HEK293 (cell line): ENCODE results near the gene DNAH5.
A peak's percentile ranks its signal among the peaks of the same experiment; 100 is the strongest.

Source experiments
- CTCF ChIA-PET: fragments of 350-600 bp; formaldehyde crosslinking; extraction: SDS; loops from one replicate; lab custom pipeline; 2021; ENCODE audit warnings: antibody characterized with exemption; lab: Yijun Ruan, JAX
- POLR2A ChIA-PET: fragments of 300-600 bp; formaldehyde crosslinking; extraction: SDS; loops from one replicate; lab custom pipeline; 2020; ENCODE audit warnings: antibody characterized with exemption, inconsistent platforms; lab: Yijun Ruan, JAX
- H3K27ac ChIP-seq: fragments of 200-500 bp; sonication (Bioruptor generic); 2 replicates; pipeline ENCODE4 v1.5.1; 2014; ENCODE audit warnings: low read depth, low read length, control low read depth, inconsistent platforms; ENCODE audit errors: extremely low read depth
- H3K36me3 ChIP-seq, 2 experiments: fragments of 200-500 bp in 1 of 2; sonication (Bioruptor generic) in 1 of 2; 1 replicate in 1 of 2; 2 replicates in 1 of 2; pipeline ENCODE4 v1.5.1; 2014 to 2017; ENCODE audit warnings: inconsistent platforms in 2 of 2, low read length in 2 of 2; ENCODE audit not compliant: control insufficient read depth in 2 of 2, insufficient read depth in 1 of 2
- H3K4me1 ChIP-seq: fragments of 200-500 bp; sonication (Bioruptor generic); 2 replicates; pipeline ENCODE4 v1.5.1; 2014; ENCODE audit warnings: mild to moderate bottlenecking, low read length, inconsistent platforms; ENCODE audit not compliant: control insufficient read depth, insufficient read depth
- H3K4me3 ChIP-seq: 2 replicates; pipeline ENCODE4 v1.5.1; 2011; ENCODE audit warnings: low read depth, mild to moderate bottlenecking, control low read depth, low read length, moderate library complexity
- H3K9me3 ChIP-seq: fragments of 200-500 bp; sonication (Bioruptor generic); 2 replicates; pipeline ENCODE4 v1.5.1; 2014; ENCODE audit warnings: low read depth, low read length, inconsistent platforms; ENCODE audit not compliant: control insufficient read depth, insufficient read depth
- FEZF1 ChIP-seq: fragments of 450-650 bp; formaldehyde crosslinking; IDR thresholded peaks from 2 replicates; pipeline ENCODE4 v1.5.1; 2016; ENCODE audit warnings: missing biosample characterization, missing genetic modification characterization
- KLF1 ChIP-seq: fragments of 450-650 bp; formaldehyde crosslinking; IDR thresholded peaks from 2 replicates; pipeline ENCODE4 v1.5.1; 2016; ENCODE audit warnings: missing biosample characterization, missing genetic modification characterization
- KLF17 ChIP-seq: fragments of 450-650 bp; formaldehyde crosslinking; IDR thresholded peaks from 2 replicates; pipeline ENCODE4 v1.5.1; 2016; ENCODE audit warnings: missing biosample characterization, missing genetic modification characterization
- OVOL3 ChIP-seq: fragments of 450-650 bp; formaldehyde crosslinking; IDR thresholded peaks from 2 replicates; pipeline ENCODE4 v1.5.1; 2016; ENCODE audit warnings: missing biosample characterization, missing genetic modification characterization
- PBX3 ChIP-seq: sonication (generic); formaldehyde crosslinking; IDR thresholded peaks from 2 replicates; pipeline ENCODE4 v1.8.1; 2022; ENCODE audit warnings: mild to moderate bottlenecking, moderate library complexity, missing genetic modification reagents
- SCRT1 ChIP-seq: fragments of 450-650 bp; formaldehyde crosslinking; IDR thresholded peaks from 2 replicates; pipeline ENCODE4 v1.5.1; 2016; ENCODE audit warnings: missing biosample characterization, missing genetic modification characterization, borderline replicate concordance
- TCF7L2 ChIP-seq: IDR thresholded peaks from 2 replicates; pipeline ENCODE4 v1.6.1; 2011; ENCODE audit warnings: low read depth, mild to moderate bottlenecking, inconsistent platforms, low read length, moderate library complexity, borderline replicate concordance
- YY2 ChIP-seq: fragments of 450-650 bp; formaldehyde crosslinking; IDR thresholded peaks from 2 replicates; pipeline ENCODE4 v1.5.1; 2016; ENCODE audit warnings: missing biosample characterization, missing genetic modification characterization
- ZBTB21 ChIP-seq: fragments of 450-650 bp; formaldehyde crosslinking; IDR thresholded peaks from 2 replicates; pipeline ENCODE4 v1.5.1; 2017; ENCODE audit warnings: missing biosample characterization, missing genetic modification characterization
- ZFHX2 ChIP-seq: fragments of 450-650 bp; formaldehyde crosslinking; conservative IDR thresholded peaks from 2 replicates; pipeline ENCODE4 v1.5.1; 2016; ENCODE audit warnings: missing biosample characterization, missing genetic modification characterization
- ZNF132 ChIP-seq: fragments of 450-650 bp; formaldehyde crosslinking; IDR thresholded peaks from 2 replicates; pipeline ENCODE4 v1.5.1; 2017; ENCODE audit warnings: missing biosample characterization, missing genetic modification characterization, borderline replicate concordance
- ZNF146 ChIP-seq: fragments of 450-650 bp; formaldehyde crosslinking; IDR thresholded peaks from 2 replicates; pipeline ENCODE4 v1.5.1; 2016; ENCODE audit warnings: missing biosample characterization, missing genetic modification characterization
- ZNF175 ChIP-seq: fragments of 450-650 bp; formaldehyde crosslinking; IDR thresholded peaks from 2 replicates; pipeline ENCODE4 v1.5.1; 2016; ENCODE audit warnings: missing biosample characterization, missing genetic modification characterization
- ZNF202 ChIP-seq: fragments of 450-650 bp; formaldehyde crosslinking; IDR thresholded peaks from 2 replicates; pipeline ENCODE4 v1.5.1; 2016; ENCODE audit warnings: missing biosample characterization, missing genetic modification characterization, borderline replicate concordance
- ZNF214 ChIP-seq: fragments of 450-650 bp; formaldehyde crosslinking; IDR thresholded peaks from 2 replicates; pipeline ENCODE4 v1.5.1; 2017; ENCODE audit warnings: missing biosample characterization, mild to moderate bottlenecking, missing genetic modification characterization, borderline replicate concordance
- ZNF335 ChIP-seq: fragments of 450-650 bp; formaldehyde crosslinking; conservative IDR thresholded peaks from 2 replicates; pipeline ENCODE4 v1.5.1; 2016; ENCODE audit warnings: missing biosample characterization, missing genetic modification characterization
- ZNF354C ChIP-seq: fragments of 450-650 bp; formaldehyde crosslinking; IDR thresholded peaks from 2 replicates; pipeline ENCODE4 v1.5.1; 2016; ENCODE audit warnings: missing biosample characterization, missing genetic modification characterization, low read depth, borderline replicate concordance
- ZNF404 ChIP-seq: fragments of 450-650 bp; formaldehyde crosslinking; IDR thresholded peaks from 2 replicates; pipeline ENCODE4 v1.5.1; 2017; ENCODE audit warnings: missing biosample characterization, missing genetic modification characterization
- ZNF48 ChIP-seq: fragments of 450-650 bp; formaldehyde crosslinking; IDR thresholded peaks from 2 replicates; pipeline ENCODE4 v1.5.1; 2016; ENCODE audit warnings: missing biosample characterization, missing genetic modification characterization
- ZNF510 ChIP-seq: fragments of 450-650 bp; formaldehyde crosslinking; IDR thresholded peaks from 2 replicates; pipeline ENCODE4 v1.5.1; 2018; ENCODE audit warnings: mild to moderate bottlenecking, missing genetic modification characterization, missing biosample characterization; ENCODE audit not compliant: insufficient replicate concordance
- ZNF555 ChIP-seq: fragments of 450-650 bp; formaldehyde crosslinking; conservative IDR thresholded peaks from 2 replicates; pipeline ENCODE4 v1.5.1; 2017; ENCODE audit warnings: missing biosample characterization, mild to moderate bottlenecking, missing genetic modification characterization, inconsistent platforms
- ZNF560 ChIP-seq: fragments of 450-650 bp; formaldehyde crosslinking; IDR thresholded peaks from 2 replicates; pipeline ENCODE4 v1.5.1; 2017; ENCODE audit warnings: missing biosample characterization, missing genetic modification characterization, borderline replicate concordance
- ZNF629 ChIP-seq: fragments of 450-650 bp; formaldehyde crosslinking; IDR thresholded peaks from 2 replicates; pipeline ENCODE4 v1.5.1; 2017; ENCODE audit warnings: missing biosample characterization, missing genetic modification characterization
- ZNF747 ChIP-seq: fragments of 450-650 bp; formaldehyde crosslinking; IDR thresholded peaks from 2 replicates; pipeline ENCODE4 v1.5.1; 2016; ENCODE audit warnings: missing biosample characterization, missing genetic modification characterization
- ZNF768 ChIP-seq: fragments of 450-650 bp; formaldehyde crosslinking; IDR thresholded peaks from 2 replicates; pipeline ENCODE4 v1.5.1; 2018; ENCODE audit warnings: missing biosample characterization, mild to moderate bottlenecking, missing genetic modification characterization
- ZSCAN16 ChIP-seq: fragments of 450-650 bp; formaldehyde crosslinking; IDR thresholded peaks from 2 replicates; pipeline ENCODE4 v1.5.1; 2016; ENCODE audit warnings: missing biosample characterization, missing genetic modification characterization
- ZSCAN5A ChIP-seq: fragments of 450-650 bp; formaldehyde crosslinking; IDR thresholded peaks from 2 replicates; pipeline ENCODE4 v1.5.1; 2016; ENCODE audit warnings: missing biosample characterization, missing genetic modification characterization
- TF ChIP-seq, protein P1 (sequence below): fragments of 450-650 bp; formaldehyde crosslinking; IDR thresholded peaks from 2 replicates; pipeline ENCODE4 v1.5.1; 2017; ENCODE audit warnings: missing biosample characterization, mild to moderate bottlenecking, missing genetic modification characterization, moderate library complexity
- TF ChIP-seq, protein P2 (sequence below): fragments of 450-650 bp; IDR thresholded peaks from 2 replicates; pipeline ENCODE4 v1.5.1; 2018; ENCODE audit warnings: missing biosample characterization, missing genetic modification characterization
- TF ChIP-seq, protein P3 (sequence below): fragments of 450-650 bp; formaldehyde crosslinking; IDR thresholded peaks from 2 replicates; pipeline ENCODE4 v1.5.1; 2016; ENCODE audit warnings: missing biosample characterization, missing genetic modification characterization

The DNAH5 gene

GRCh38 chr5:13865312-13865711 is 79.2 kb downstream of the DNAH5 start:
- Histone ChIP-seq H3K36me3 (no peaks in the 10 kb centered on the region), H3K27ac (no peak overlapping the region), H3K4me3 (no peak overlapping the region), H3K4me1 (no peaks in the 10 kb centered on the region), H3K9me3 (no peaks in the 10 kb centered on the region)
- TF ChIP-seq ZNF555 (tag by site-specific recombination) (no peak), ZNF132 (tag by site-specific recombination) (no peak), ZSCAN16 (no peak), ZNF768 (tag by site-specific recombination) (no peak), KLF1 (no peak), ZNF629 (tag by site-specific recombination) (no peak), ZSCAN5A (no peak), TCF7L2 (no peak), ZNF202 (no peak), YY2 (tag by site-specific recombination) (no peak), FEZF1 (tag by site-specific recombination) (no peak), ZNF404 (tag by site-specific recombination) (no peak), ZNF146 (tag by site-specific recombination) (no peak), KLF17 (tag by site-specific recombination) (no peak), ZNF747 (tag by site-specific recombination) (no peak), ZNF510 (tag by site-specific recombination) (no peak), ZNF214 (no peak)
- TF ChIP-seq, protein P1, sequence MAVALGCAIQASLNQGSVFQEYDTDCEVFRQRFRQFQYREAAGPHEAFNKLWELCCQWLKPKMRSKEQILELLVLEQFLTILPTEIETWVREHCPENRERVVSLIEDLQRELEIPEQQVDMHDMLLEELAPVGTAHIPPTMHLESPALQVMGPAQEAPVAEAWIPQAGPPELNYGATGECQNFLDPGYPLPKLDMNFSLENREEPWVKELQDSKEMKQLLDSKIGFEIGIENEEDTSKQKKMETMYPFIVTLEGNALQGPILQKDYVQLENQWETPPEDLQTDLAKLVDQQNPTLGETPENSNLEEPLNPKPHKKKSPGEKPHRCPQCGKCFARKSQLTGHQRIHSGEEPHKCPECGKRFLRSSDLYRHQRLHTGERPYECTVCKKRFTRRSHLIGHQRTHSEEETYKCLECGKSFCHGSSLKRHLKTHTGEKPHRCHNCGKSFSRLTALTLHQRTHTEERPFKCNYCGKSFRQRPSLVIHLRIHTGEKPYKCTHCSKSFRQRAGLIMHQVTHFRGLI (tag by site-specific recombination), result no peak
- ChIA-PET CTCF (no interaction called here), POLR2A (no interaction called here)

DNA sequence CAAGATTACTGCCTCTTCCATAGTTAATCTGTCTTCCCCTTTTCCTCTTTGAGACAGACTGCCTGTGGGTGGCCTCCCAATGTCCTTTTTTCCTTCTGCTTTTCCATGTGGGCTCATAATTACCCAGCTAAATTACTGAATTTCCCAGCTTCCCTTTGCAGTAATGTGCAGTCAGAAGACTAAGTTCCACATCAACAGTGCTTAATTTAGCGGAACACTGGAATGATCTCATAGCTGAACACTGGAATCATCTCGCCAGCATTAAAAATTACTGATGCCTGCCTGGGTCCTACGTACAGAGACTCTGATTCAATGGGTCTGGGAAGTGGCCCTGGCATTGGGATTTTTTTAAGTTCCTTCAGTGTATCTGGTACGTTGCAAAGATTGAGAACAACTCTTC is 84.3 kb downstream of the DNAH5 start:
- ChIA-PET POLR2A (no interaction called here), CTCF (interaction anchor here (0.5 kb wide), 1 partner anchor 46 kb away, joined by 3 read pairs; no protein-coding TSS in a partner anchor)
- TF ChIP-seq PBX3, result no peak
- no peak for TF ChIP-seq ZNF175 (tag by site-specific recombination)
- TF ChIP-seq, protein P2, sequence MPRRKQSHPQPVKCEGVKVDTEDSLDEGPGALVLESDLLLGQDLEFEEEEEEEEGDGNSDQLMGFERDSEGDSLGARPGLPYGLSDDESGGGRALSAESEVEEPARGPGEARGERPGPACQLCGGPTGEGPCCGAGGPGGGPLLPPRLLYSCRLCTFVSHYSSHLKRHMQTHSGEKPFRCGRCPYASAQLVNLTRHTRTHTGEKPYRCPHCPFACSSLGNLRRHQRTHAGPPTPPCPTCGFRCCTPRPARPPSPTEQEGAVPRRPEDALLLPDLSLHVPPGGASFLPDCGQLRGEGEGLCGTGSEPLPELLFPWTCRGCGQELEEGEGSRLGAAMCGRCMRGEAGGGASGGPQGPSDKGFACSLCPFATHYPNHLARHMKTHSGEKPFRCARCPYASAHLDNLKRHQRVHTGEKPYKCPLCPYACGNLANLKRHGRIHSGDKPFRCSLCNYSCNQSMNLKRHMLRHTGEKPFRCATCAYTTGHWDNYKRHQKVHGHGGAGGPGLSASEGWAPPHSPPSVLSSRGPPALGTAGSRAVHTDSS (tag by site-specific recombination), result no peak
- no peak for TF ChIP-seq OVOL3
- peak; percentile 36 for TF ChIP-seq ZFHX2
- TF ChIP-seq SCRT1, result no peak
- TF ChIP-seq ZNF48 (tag by site-specific recombination), result no peak
- TF ChIP-seq ZNF560 (tag by site-specific recombination), result no peak
- 0 out of 2 replicates have a peak, but pooled peaks have one; percentile 39 for TF ChIP-seq ZBTB21 (tag by site-specific recombination)
- TF ChIP-seq, protein P3, sequence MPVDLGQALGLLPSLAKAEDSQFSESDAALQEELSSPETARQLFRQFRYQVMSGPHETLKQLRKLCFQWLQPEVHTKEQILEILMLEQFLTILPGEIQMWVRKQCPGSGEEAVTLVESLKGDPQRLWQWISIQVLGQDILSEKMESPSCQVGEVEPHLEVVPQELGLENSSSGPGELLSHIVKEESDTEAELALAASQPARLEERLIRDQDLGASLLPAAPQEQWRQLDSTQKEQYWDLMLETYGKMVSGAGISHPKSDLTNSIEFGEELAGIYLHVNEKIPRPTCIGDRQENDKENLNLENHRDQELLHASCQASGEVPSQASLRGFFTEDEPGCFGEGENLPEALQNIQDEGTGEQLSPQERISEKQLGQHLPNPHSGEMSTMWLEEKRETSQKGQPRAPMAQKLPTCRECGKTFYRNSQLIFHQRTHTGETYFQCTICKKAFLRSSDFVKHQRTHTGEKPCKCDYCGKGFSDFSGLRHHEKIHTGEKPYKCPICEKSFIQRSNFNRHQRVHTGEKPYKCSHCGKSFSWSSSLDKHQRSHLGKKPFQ (tag by site-specific recombination), result no peak
- no peak for TF ChIP-seq ZNF354C (tag by site-specific recombination)
- TF ChIP-seq ZNF335 (tag by site-specific recombination), result no peak

More for the DNA sequence above, 84.3 kb downstream of the DNAH5 start:
- H3K27ac ChIP-seq, result no peak overlapping the region
- no peak overlapping the region for H3K4me3 ChIP-seq
- H3K36me3 ChIP-seq, result no peaks in the 10 kb centered on the region
- no peaks in the 10 kb centered on the region for H3K4me1 ChIP-seq
- no peaks in the 10 kb centered on the region for H3K9me3 ChIP-seq
